Measurements from ENCODE around the gene PRKX.
"Not testable (repeated sequence)": the region's sequence is repeated elsewhere in the genome, so short reads cannot be mapped to it uniquely, and the experiment has no call there.

PRKX gene

DNA sequence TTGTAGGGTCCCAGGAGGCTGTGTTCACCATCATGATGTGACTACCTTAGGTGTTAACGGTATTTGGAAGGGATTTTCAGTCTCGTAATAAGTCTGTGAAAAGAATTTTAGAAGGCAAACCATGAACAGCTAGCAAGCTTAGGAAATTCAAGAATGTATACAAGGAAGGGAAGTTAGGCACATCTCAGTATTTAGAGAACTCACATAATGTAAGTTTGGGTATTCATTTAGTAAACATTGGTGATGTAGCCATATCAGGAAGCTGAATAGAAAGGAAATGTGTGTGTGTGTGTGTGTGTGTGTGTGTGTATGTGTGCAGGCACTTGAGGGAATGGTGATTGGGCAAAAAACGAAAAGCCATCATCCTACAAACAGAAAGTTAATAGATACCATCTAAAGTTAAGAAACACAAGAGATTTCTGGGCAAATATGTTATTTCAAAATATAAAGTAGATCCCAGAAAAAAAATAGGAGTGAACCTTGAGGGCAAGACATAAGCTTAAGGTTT lies 34.7 kb upstream of the PRKX start:
- Histone ChIP-seq H3K9me3 (ENCODE audit: insufficient read depth, low read length) (no peaks in the 10 kb centered on the region), H3F3A (ENCODE audit: insufficient read depth) (no peaks in the 10 kb centered on the region), H3K79me2 (ENCODE audit: insufficient read depth, low read length) (no peaks in the 10 kb centered on the region), H3K4me2 (ENCODE audit: low read depth, low read length, poor library complexity, severe bottlenecking) (no peak overlapping the region), H4K20me1 (ENCODE audit: low read depth, low read length) (no peaks in the 10 kb centered on the region), H3K36me3 (ENCODE audit: low read length) (no peaks in the 10 kb centered on the region), H3K9ac (ENCODE audit: low read length) (no peak overlapping the region), H2AFZ (ENCODE audit: low read depth, low read length, severe bottlenecking) (no peak overlapping the region), H3K9me2 (replicated peaks; ENCODE audit: insufficient read depth, low read length) (no peaks in the 10 kb centered on the region), H3K27me3 (ENCODE audit: low read length) (no peaks in the 10 kb centered on the region), H3K27ac (ENCODE audit: low read depth, low read length) (no peak overlapping the region), H3K4me3 (ENCODE audit: insufficient read depth, low read length, poor library complexity, severe bottlenecking) (no peak overlapping the region)
- TF ChIP-seq, protein P1, sequence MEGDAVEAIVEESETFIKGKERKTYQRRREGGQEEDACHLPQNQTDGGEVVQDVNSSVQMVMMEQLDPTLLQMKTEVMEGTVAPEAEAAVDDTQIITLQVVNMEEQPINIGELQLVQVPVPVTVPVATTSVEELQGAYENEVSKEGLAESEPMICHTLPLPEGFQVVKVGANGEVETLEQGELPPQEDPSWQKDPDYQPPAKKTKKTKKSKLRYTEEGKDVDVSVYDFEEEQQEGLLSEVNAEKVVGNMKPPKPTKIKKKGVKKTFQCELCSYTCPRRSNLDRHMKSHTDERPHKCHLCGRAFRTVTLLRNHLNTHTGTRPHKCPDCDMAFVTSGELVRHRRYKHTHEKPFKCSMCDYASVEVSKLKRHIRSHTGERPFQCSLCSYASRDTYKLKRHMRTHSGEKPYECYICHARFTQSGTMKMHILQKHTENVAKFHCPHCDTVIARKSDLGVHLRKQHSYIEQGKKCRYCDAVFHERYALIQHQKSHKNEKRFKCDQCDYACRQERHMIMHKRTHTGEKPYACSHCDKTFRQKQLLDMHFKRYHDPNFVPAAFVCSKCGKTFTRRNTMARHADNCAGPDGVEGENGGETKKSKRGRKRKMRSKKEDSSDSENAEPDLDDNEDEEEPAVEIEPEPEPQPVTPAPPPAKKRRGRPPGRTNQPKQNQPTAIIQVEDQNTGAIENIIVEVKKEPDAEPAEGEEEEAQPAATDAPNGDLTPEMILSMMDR (IDR thresholded peaks at IDR 0.05; ENCODE audit: insufficient read depth, low read length, poor library complexity, severe bottlenecking): no peak
- TF ChIP-seq EZH2phosphoT487 (conservative IDR thresholded peaks at IDR 0.05; ENCODE audit: low read length): no peak

DNA sequence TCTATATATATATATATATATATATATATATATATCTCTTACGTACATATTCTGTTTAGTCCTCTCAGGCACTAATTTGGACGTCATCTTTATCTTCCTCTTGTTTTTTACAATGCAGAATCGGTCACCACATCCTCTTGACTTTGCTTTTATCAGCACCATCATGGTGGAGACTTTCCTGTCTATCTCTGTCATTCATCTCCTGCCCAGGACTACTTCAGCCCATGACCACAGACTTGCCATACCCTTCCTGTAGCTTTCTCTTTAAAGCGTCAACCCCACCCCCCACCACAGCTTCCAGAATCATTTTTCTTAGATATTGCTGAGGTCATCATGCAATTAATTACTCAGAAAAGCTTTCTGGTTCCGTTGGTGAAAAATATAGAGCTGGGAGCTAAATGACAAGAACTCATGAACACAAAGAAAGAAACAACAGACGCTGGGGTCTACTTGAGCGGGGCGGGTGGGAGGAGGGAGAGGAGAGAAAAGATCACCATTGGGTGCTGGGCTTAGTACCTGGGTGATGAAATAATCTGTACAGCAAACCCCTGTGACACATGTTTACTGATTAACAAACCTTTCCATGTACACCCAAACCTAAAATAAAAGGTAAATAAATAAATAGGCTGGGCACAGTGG lies 30.5 kb upstream of the PRKX start:
- H3K9me2 ChIP-seq (replicated peaks; ENCODE audit: insufficient read depth, low read length): no peaks in the 10 kb centered on the region
- H3K4me3 ChIP-seq (ENCODE audit: insufficient read depth, low read length, poor library complexity, severe bottlenecking): no peak overlapping the region
- H3K4me2 ChIP-seq (ENCODE audit: low read depth, low read length, poor library complexity, severe bottlenecking): no peak overlapping the region
- H4K20me1 ChIP-seq (ENCODE audit: low read depth, low read length): no peaks in the 10 kb centered on the region
- H3K27me3 ChIP-seq (ENCODE audit: low read length): no peaks in the 10 kb centered on the region
- H3K36me3 ChIP-seq (ENCODE audit: low read length): no peaks in the 10 kb centered on the region
- no peaks in the 10 kb centered on the region for H3K79me2 ChIP-seq (ENCODE audit: insufficient read depth, low read length)
- no peak overlapping the region for H2AFZ ChIP-seq (ENCODE audit: low read depth, low read length, severe bottlenecking)
- H3K9me3 ChIP-seq (ENCODE audit: insufficient read depth, low read length): no peaks in the 10 kb centered on the region
- H3K9ac ChIP-seq (ENCODE audit: low read length): no peak overlapping the region
- H3F3A ChIP-seq (ENCODE audit: insufficient read depth): no peaks in the 10 kb centered on the region
- TF ChIP-seq EZH2phosphoT487 (conservative IDR thresholded peaks at IDR 0.05; ENCODE audit: low read length): no peak
- TF ChIP-seq, protein P1 (IDR thresholded peaks at IDR 0.05; ENCODE audit: insufficient read depth, low read length, poor library complexity, severe bottlenecking): no peak
- no peak overlapping the region for H3K27ac ChIP-seq (ENCODE audit: low read depth, low read length)

DNA sequence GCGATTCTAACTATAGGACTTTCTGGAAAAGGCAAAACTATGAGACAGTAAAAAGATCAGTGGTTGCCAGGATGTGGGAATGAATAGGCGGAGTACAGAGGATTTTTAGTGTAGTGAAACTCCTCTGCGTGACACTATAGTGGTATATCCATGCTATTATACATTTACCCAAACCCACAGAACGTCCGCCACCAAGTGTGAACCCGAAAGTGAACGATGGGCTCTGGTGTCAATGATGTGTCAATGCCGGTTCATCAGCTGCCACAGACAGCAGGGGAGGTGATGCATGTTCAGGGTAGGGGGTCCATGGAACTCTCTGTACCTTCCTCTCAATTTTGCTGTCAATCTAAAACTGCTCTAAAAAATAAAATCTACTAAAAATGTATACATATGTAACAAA lies 27.5 kb upstream of the PRKX start:
- not testable (repeated sequence) for H3F3A ChIP-seq (ENCODE audit: insufficient read depth); H3K4me2 ChIP-seq (ENCODE audit: low read depth, low read length, poor library complexity, severe bottlenecking); H3K27ac ChIP-seq (ENCODE audit: low read depth, low read length); H3K9me3 ChIP-seq (ENCODE audit: insufficient read depth, low read length); H3K27me3 ChIP-seq (ENCODE audit: low read length); H3K4me3 ChIP-seq (ENCODE audit: insufficient read depth, low read length, poor library complexity, severe bottlenecking); H2AFZ ChIP-seq (ENCODE audit: low read depth, low read length, severe bottlenecking); H4K20me1 ChIP-seq (ENCODE audit: low read depth, low read length); H3K36me3 ChIP-seq (ENCODE audit: low read length); H3K79me2 ChIP-seq (ENCODE audit: insufficient read depth, low read length); H3K9ac ChIP-seq (ENCODE audit: low read length); H3K9me2 ChIP-seq (replicated peaks; ENCODE audit: insufficient read depth, low read length)

DNA sequence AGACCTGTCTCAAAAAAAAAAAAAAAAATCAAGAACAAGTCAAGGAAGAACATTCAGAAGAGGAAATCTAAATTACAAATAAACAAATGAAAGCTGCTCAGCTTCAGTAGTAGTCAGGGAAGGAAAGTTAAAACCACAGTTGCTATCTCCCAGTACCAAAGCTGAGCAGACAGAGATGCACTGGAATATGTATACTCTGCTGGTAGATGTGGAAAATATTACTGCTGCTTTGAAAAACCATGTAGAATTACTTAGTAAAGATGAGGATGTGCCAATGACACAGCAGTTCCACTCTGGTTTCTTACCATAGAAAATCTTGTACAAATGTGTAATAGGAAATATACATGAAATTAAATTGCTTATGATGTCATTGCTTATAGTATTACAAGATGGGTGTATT lies 25.1 kb upstream of the PRKX start:
- Histone ChIP-seq H3K27ac (ENCODE audit: low read depth, low read length) (no peak overlapping the region), H3K4me2 (ENCODE audit: low read depth, low read length, poor library complexity, severe bottlenecking) (no peak overlapping the region), H3F3A (ENCODE audit: insufficient read depth) (no peaks in the 10 kb centered on the region), H3K27me3 (ENCODE audit: low read length) (no peaks in the 10 kb centered on the region), H4K20me1 (ENCODE audit: low read depth, low read length) (no peaks in the 10 kb centered on the region), H3K36me3 (ENCODE audit: low read length) (no peaks in the 10 kb centered on the region), H3K4me3 (ENCODE audit: insufficient read depth, low read length, poor library complexity, severe bottlenecking) (no peak overlapping the region), H2AFZ (ENCODE audit: low read depth, low read length, severe bottlenecking) (no peak overlapping the region), H3K79me2 (ENCODE audit: insufficient read depth, low read length) (no peaks in the 10 kb centered on the region), H3K9me2 (replicated peaks; ENCODE audit: insufficient read depth, low read length) (no peaks in the 10 kb centered on the region), H3K9me3 (ENCODE audit: insufficient read depth, low read length) (no peaks in the 10 kb centered on the region), H3K9ac (ENCODE audit: low read length) (no peak overlapping the region)
- TF ChIP-seq, protein P1 (IDR thresholded peaks at IDR 0.05; ENCODE audit: insufficient read depth, low read length, poor library complexity, severe bottlenecking): no peak
- no peak for TF ChIP-seq EZH2phosphoT487 (conservative IDR thresholded peaks at IDR 0.05; ENCODE audit: low read length)

DNA sequence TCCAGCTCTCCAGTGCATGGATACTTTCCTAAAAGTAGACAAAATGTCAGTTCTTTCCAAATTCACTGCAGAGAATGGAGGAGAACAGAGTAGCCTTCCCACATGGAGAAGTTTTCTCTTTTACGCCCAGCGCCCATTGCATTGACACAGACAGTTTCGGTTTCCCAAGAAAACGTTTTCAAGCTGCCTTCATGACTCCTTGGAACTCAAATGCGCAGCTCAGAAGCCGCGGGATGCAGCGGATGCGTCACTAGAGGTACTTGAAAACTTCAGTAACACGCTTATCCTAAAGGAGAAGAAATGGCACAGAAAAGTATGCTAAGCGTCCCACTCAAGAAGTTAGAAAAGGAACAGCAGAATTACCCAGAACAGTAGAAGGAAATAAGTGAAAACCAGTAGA lies 23.1 kb upstream of the PRKX start:
- not testable (repeated sequence) for H3F3A ChIP-seq (ENCODE audit: insufficient read depth); H3K9ac ChIP-seq (ENCODE audit: low read length); H3K4me3 ChIP-seq (ENCODE audit: insufficient read depth, low read length, poor library complexity, severe bottlenecking); H3K9me2 ChIP-seq (replicated peaks; ENCODE audit: insufficient read depth, low read length); H3K36me3 ChIP-seq (ENCODE audit: low read length); H2AFZ ChIP-seq (ENCODE audit: low read depth, low read length, severe bottlenecking); H3K27ac ChIP-seq (ENCODE audit: low read depth, low read length); H3K4me2 ChIP-seq (ENCODE audit: low read depth, low read length, poor library complexity, severe bottlenecking); H4K20me1 ChIP-seq (ENCODE audit: low read depth, low read length); H3K27me3 ChIP-seq (ENCODE audit: low read length); H3K79me2 ChIP-seq (ENCODE audit: insufficient read depth, low read length); H3K9me3 ChIP-seq (ENCODE audit: insufficient read depth, low read length)

DNA sequence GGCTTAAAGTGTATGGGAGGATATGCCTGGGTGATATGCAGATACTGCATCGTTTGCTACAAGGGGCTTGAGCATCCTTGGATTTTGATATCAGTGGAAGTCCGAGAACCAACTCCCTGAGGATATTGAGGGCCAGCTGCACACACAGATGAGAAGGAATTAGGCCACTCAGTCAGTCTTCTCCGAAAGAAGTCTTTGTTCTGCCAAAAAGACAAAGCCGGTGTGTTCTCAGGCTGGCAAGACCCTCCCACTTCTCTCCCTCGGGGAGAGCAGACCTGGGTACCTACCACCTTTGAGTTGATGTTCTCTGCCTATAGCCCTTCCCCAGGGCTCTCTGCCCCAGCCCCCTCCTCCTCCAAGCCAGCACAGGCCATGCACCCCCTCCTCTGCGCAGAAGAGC lies 22.4 kb upstream of the PRKX start:
- not testable (repeated sequence) for H3K79me2 ChIP-seq (ENCODE audit: insufficient read depth, low read length); H3K4me3 ChIP-seq (ENCODE audit: insufficient read depth, low read length, poor library complexity, severe bottlenecking); H3K9me2 ChIP-seq (replicated peaks; ENCODE audit: insufficient read depth, low read length); H3K27me3 ChIP-seq (ENCODE audit: low read length); H3F3A ChIP-seq (ENCODE audit: insufficient read depth); H3K36me3 ChIP-seq (ENCODE audit: low read length); H3K4me2 ChIP-seq (ENCODE audit: low read depth, low read length, poor library complexity, severe bottlenecking); H3K27ac ChIP-seq (ENCODE audit: low read depth, low read length); H2AFZ ChIP-seq (ENCODE audit: low read depth, low read length, severe bottlenecking); H3K9me3 ChIP-seq (ENCODE audit: insufficient read depth, low read length); H3K9ac ChIP-seq (ENCODE audit: low read length); H4K20me1 ChIP-seq (ENCODE audit: low read depth, low read length)

Data from SU-DHL-6 (cell line).